LNCAP (cell line): ENCODE results near the gene CDH4.

ENCODE experiments used
- TF ChIP-seq, protein P1 (sequence below): fragments of 450-650 bp; IDR thresholded peaks from 2 replicates; pipeline ENCODE4 v1.5.1; 2017; ENCODE audit warnings: mild to moderate bottlenecking

Gene CDH4

GRCh38 chr20:61482056-61482887 is 230.2 kb downstream of the CDH4 start:
- TF ChIP-seq, protein P1, sequence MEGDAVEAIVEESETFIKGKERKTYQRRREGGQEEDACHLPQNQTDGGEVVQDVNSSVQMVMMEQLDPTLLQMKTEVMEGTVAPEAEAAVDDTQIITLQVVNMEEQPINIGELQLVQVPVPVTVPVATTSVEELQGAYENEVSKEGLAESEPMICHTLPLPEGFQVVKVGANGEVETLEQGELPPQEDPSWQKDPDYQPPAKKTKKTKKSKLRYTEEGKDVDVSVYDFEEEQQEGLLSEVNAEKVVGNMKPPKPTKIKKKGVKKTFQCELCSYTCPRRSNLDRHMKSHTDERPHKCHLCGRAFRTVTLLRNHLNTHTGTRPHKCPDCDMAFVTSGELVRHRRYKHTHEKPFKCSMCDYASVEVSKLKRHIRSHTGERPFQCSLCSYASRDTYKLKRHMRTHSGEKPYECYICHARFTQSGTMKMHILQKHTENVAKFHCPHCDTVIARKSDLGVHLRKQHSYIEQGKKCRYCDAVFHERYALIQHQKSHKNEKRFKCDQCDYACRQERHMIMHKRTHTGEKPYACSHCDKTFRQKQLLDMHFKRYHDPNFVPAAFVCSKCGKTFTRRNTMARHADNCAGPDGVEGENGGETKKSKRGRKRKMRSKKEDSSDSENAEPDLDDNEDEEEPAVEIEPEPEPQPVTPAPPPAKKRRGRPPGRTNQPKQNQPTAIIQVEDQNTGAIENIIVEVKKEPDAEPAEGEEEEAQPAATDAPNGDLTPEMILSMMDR, result no peak

DNA sequence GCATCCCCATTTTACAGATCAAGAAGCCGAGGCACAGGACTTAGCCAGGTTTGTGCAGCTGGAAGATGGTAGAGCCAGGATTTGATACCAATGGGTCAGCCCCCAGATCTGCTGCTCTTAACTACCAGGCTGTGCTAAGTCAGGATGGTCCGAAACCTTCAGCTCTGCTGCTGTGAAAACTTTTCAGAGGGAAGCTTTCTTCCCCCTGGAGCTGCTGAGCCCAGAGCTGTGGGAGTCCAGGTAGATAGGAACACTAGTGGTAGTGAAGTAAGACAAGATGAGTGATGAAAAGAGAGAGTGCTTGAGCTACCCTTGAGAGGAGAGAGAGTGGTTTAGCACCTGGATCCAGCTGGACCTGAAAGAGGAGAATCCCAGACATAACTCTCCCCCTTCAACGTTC is 230.8 kb downstream of the CDH4 start:
- TF ChIP-seq, protein P1, result no peak

- TF ChIP-seq, protein P1, result no peak
Observed at GRCh38 chr20:61483336-61484067, 231.4 kb downstream of the CDH4 start.

- TF ChIP-seq, protein P1, result no peak
Observed at GRCh38 chr20:61486198-61486597, 234.1 kb downstream of the CDH4 start.

DNA sequence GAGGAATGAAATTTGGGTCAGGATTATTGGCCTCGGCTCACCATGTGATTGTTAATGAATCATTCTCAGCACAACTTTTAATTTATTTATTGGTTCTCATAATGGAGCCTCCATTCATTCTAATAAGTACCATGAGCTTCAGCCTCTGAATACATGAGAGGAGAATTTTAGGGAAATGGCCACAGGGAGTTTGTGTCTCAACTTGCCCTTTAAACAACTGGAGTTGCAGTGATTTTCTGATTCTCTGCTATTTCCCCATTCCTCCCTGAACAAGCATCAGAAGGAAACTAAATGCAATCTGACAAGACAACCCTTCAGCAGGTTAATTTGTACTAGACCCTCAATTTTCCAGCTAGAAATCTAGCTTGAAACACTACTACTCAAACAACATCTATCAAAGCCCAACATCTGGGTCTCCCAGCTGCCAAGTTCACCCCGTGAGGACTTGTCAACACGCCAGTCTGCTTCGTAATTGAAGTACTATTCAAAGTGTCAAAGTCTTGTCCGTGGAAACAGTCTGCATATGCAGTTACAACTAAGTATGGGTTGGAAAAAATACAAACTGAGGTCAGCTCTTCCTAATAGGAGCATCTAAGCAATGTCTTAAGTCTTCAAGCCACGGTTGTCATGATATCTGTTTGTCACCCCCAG is 235.4 kb downstream of the CDH4 start:
- TF ChIP-seq, protein P1, result no peak

DNA sequence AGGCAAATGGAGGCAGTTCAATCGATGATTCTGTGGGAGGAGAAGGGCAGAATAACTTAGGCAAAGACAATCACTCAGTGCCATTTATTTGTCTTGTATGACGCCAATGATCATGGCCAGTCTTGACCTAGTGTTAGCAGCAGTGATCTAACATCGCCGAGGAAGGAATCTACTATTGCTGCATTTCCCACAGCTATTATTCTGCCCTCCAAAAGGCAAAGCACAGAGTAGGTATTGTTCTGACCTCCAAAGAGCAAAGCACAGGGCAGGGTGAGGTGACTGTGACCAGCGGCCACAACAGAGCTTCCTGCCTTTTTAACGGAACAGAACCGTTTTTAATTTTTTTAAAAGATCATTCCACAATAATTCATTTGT is 235.9 kb downstream of the CDH4 start:
- TF ChIP-seq, protein P1, result no peak

GRCh38 chr20:61490721-61491120 is 238.7 kb downstream of the CDH4 start:
- TF ChIP-seq, protein P1, result no peak
